OCI-LY1 (cell line): ENCODE measurements around the gene HSPA13.

Experiments
- H2AFZ ChIP-seq: fragments of 200-600 bp; sonication (generic), shearing (Covaris generic); 2 replicates; pipeline ENCODE4 v1.6.0; 2014; ENCODE audit warnings: antibody characterized with exemption, mild to moderate bottlenecking, low read length
- H3F3A ChIP-seq: fragments of 200-600 bp; sonication (generic), shearing (Covaris generic); 2 replicates; pipeline ENCODE4 v1.6.0; 2014; ENCODE audit warnings: mild to moderate bottlenecking, antibody characterized with exemption, low read length, moderate library complexity; ENCODE audit not compliant: insufficient read depth
- H3K27ac ChIP-seq: fragments of 200-600 bp; sonication (generic); 2 replicates; pipeline ENCODE4 v1.5.1; 2014; ENCODE audit warnings: low read length, mixed run types, mild to moderate bottlenecking, low read depth; ENCODE audit not compliant: poor library complexity, severe bottlenecking
- H3K27me3 ChIP-seq: fragments of 200-600 bp; sonication (generic); 2 replicates; pipeline ENCODE4 v1.6.0; 2014; ENCODE audit warnings: antibody characterized with exemption, mild to moderate bottlenecking, low read length, moderate library complexity; ENCODE audit not compliant: insufficient read depth
- H3K36me3 ChIP-seq: fragments of 200-600 bp; sonication (generic); 2 replicates; pipeline ENCODE4 v1.6.1; 2014; ENCODE audit warnings: mild to moderate bottlenecking, antibody characterized with exemption, low read length, moderate library complexity, mixed read lengths; ENCODE audit not compliant: insufficient read depth
- H3K4me1 ChIP-seq: fragments of 200-600 bp; sonication (generic); 2 replicates; pipeline ENCODE4 v1.5.1; 2014; ENCODE audit warnings: mild to moderate bottlenecking, low read length, moderate library complexity; ENCODE audit not compliant: insufficient read depth, severe bottlenecking
- H3K4me2 ChIP-seq: fragments of 200-600 bp; sonication (generic), shearing (Covaris generic); 2 replicates; pipeline ENCODE4 v1.6.1; 2014; ENCODE audit warnings: low read length
- H3K4me3 ChIP-seq: fragments of 200-600 bp; sonication (generic); 2 replicates; pipeline ENCODE4 v1.5.1; 2014; ENCODE audit warnings: low read length, low read depth, mild to moderate bottlenecking, mixed read lengths; ENCODE audit not compliant: poor library complexity, severe bottlenecking
- H3K79me2 ChIP-seq: fragments of 200-600 bp; shearing (Covaris generic); 2 replicates; pipeline ENCODE4 v1.6.1; 2016; ENCODE audit warnings: mixed run types, low read length, mixed read lengths; ENCODE audit not compliant: insufficient read depth
- H3K9ac ChIP-seq: fragments of 200-600 bp; sonication (generic), shearing (Covaris generic); 2 replicates; pipeline ENCODE4 v1.6.1; 2014; ENCODE audit warnings: mild to moderate bottlenecking, low read length, mixed read lengths
- H3K9me2 ChIP-seq: fragments of 200-600 bp; sonication (generic), shearing (Covaris generic); 2 replicates; pipeline ENCODE4 v1.6.1; 2014; ENCODE audit warnings: low read depth, mild to moderate bottlenecking, low read length, mixed read lengths
- H3K9me3 ChIP-seq: fragments of 200-600 bp; shearing (Covaris generic); 2 replicates; pipeline ENCODE4 v1.6.1; 2014; ENCODE audit warnings: low read length, mixed read lengths
- H4K20me1 ChIP-seq: fragments of 200-600 bp; sonication (generic), shearing (Covaris generic); 2 replicates; pipeline ENCODE4 v1.6.0; 2016; ENCODE audit warnings: mild to moderate bottlenecking, low read length; ENCODE audit not compliant: insufficient read depth
- EZH2 ChIP-seq: fragments of 200-600 bp; sonication (generic), shearing (Covaris generic); IDR thresholded peaks from 2 replicates; pipeline ENCODE4 v1.8.0; 2017; ENCODE audit warnings: borderline replicate concordance, mixed run types, mild to moderate bottlenecking, antibody characterized with exemption, low read length, moderate library complexity, mixed read lengths
- TF ChIP-seq, protein P1 (sequence below): fragments of 200-600 bp; sonication (generic), shearing (Covaris generic); IDR thresholded peaks from 2 replicates; pipeline ENCODE4 v1.5.1; 2017; ENCODE audit warnings: mild to moderate bottlenecking, antibody characterized with exemption, low read length, moderate library complexity, mixed read lengths

HSPA13 gene

DNA sequence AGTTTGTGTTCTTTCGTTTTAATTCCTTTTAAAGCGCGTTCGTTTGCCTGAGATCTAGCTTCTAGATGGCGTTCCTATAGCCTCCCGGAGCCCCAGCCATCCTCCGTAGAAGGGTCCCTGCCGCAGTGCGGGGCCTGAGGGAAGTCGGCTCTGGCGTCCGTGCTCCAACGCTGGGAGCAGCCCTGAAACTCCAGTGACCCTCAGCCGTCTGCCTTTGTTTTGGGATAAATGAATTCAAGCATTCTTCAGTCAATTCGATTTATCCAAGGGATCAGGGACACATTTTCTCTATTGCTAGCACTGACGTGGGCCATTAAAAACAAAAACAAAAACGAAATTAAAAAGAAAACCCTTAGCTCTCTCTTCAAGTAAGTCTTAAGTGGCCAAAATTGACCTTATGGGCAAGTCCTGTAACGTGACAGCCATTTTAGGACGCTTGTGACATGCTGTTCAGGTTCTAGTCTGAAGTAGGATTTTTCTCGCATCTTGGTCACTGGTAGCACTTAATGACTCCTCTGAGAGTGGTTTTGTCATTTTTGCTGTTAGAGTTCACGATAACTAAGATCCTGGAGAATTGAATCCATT lies 742 bp upstream of the HSPA13 start:
- no peaks in the 10 kb centered on the region for H3F3A ChIP-seq
- H3K27me3 ChIP-seq, result no peaks in the 10 kb centered on the region
- H3K27ac ChIP-seq, result peak overlapping the region; percentile 45
- 0 out of 2 replicates have a peak, but pooled peaks cover 2% of the 10 kb centered on the region for H4K20me1 ChIP-seq
- peak overlapping the region; percentile 63 for H2AFZ ChIP-seq
- peak overlapping the region; percentile 93 for H3K9ac ChIP-seq
- peak overlapping the region; percentile 84 for H3K4me3 ChIP-seq
- H3K79me2 ChIP-seq, result peaks cover 16% of the 10 kb centered on the region
- TF ChIP-seq, protein P1, sequence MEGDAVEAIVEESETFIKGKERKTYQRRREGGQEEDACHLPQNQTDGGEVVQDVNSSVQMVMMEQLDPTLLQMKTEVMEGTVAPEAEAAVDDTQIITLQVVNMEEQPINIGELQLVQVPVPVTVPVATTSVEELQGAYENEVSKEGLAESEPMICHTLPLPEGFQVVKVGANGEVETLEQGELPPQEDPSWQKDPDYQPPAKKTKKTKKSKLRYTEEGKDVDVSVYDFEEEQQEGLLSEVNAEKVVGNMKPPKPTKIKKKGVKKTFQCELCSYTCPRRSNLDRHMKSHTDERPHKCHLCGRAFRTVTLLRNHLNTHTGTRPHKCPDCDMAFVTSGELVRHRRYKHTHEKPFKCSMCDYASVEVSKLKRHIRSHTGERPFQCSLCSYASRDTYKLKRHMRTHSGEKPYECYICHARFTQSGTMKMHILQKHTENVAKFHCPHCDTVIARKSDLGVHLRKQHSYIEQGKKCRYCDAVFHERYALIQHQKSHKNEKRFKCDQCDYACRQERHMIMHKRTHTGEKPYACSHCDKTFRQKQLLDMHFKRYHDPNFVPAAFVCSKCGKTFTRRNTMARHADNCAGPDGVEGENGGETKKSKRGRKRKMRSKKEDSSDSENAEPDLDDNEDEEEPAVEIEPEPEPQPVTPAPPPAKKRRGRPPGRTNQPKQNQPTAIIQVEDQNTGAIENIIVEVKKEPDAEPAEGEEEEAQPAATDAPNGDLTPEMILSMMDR, result no peak; the same call in 1 of the 2 replicates
- TF ChIP-seq EZH2, result no peak
- H3K36me3 ChIP-seq, result 0 out of 2 replicates have a peak, but pooled peaks cover under 1% of the 10 kb centered on the region
- H3K4me2 ChIP-seq, result peak overlapping the region; percentile 90
- H3K9me3 ChIP-seq, result no peaks in the 10 kb centered on the region
- no peaks in the 10 kb centered on the region for H3K9me2 ChIP-seq
- peaks cover 37% of the 10 kb centered on the region for H3K4me1 ChIP-seq

DNA sequence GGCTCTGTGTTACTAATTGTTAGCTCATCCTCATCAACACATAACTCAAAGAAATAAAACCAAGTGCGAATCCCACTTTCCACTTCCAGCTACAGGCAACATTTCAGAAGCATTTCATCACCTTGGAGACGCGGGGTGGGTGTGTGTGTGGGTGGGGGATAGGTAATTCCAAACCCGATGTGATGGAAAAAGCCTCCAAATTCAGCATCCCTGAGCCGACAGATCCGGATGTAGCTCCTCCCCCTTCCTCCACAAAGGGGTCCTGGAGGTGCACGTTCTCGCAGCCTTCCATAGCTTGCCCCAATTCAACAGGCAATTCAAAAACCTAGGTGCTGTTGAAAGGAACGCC lies 486 bp downstream of the HSPA13 start:
- Histone ChIP-seq H4K20me1 (0 out of 2 replicates have a peak, but pooled peaks cover 2% of the 10 kb centered on the region), H3K4me1 (peaks cover 37% of the 10 kb centered on the region), H3K36me3 (peaks cover 12% of the 10 kb centered on the region), H3K27ac (no peak overlapping the region), H3F3A (no peaks in the 10 kb centered on the region), H2AFZ (no peak overlapping the region), H3K4me2 (peak overlapping the region; percentile 65), H3K9me3 (no peaks in the 10 kb centered on the region), H3K9me2 (no peaks in the 10 kb centered on the region), H3K79me2 (peaks cover 16% of the 10 kb centered on the region), H3K9ac (peak overlapping the region; percentile 62), H3K27me3 (no peaks in the 10 kb centered on the region), H3K4me3 (peak overlapping the region; percentile 84)
- TF ChIP-seq, protein P1, result no peak
- no peak for TF ChIP-seq EZH2

DNA sequence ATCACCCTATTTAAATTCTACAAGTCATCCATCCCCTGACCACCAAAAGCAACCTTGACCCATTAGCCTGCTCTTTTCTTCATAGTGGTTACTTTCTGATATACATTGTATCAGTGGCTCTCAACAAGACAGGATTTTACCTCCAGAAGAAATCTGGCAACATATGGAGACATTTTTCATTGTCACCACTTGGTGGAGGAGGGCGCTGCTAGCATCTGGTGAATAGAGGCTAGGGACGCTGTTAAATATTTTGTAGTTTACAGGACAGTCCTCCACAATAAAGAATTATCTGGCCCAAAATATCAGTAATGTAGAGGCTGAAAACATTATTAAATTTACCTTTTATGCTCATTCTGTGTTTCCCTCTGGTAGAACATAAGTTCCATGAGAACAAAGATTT lies 6.1 kb downstream of the HSPA13 start:
- Histone ChIP-seq H3K9me3 (no peaks in the 10 kb centered on the region), H4K20me1 (0 out of 2 replicates have a peak, but pooled peaks cover 2% of the 10 kb centered on the region), H3F3A (0 out of 2 replicates have a peak, but pooled peaks cover 4% of the 10 kb centered on the region), H2AFZ (no peak overlapping the region), H3K27ac (no peak overlapping the region), H3K4me1 (peaks cover 21% of the 10 kb centered on the region), H3K4me3 (no peak overlapping the region), H3K9me2 (no peaks in the 10 kb centered on the region), H3K4me2 (no peak overlapping the region), H3K27me3 (no peaks in the 10 kb centered on the region), H3K36me3 (peaks cover 57% of the 10 kb centered on the region), H3K9ac (no peak overlapping the region), H3K79me2 (peaks cover 10% of the 10 kb centered on the region)
- TF ChIP-seq EZH2, result no peak
- TF ChIP-seq, protein P1, result peak; percentile 39; the same call in 1 of the 2 replicates
